Breast epithelium (tissue), 4 donors: Measurements from ENCODE around the gene PRKG1. TPM values are rescaled to one million over a fixed set of nuclear protein-coding genes. Genes with fewer than 3 reads are reported as not detected.

ENCODE experiments used
- DNase-seq, 2 donors: peaks; one replicate each; pipeline ENCODE4 v3.0.0-alpha.2; 2019; ENCODE audit warnings: low spot score in 2 of 2
- H3K27ac ChIP-seq, 2 donors: fragments of 200-600 bp; sonication (generic) in 1 of 2; one replicate each; pipeline ENCODE4 v1.5.1; 2016 to 2019; ENCODE audit warnings: mild to moderate bottlenecking in 1 of 2
- H3K27me3 ChIP-seq, 2 donors: fragments of 200-600 bp; sonication (generic) in 1 of 2; one replicate each; pipeline versions ENCODE4 v1.5.1 to v1.6.0; 2017 to 2019; ENCODE audit warnings: control low read depth in 1 of 2, mild to moderate bottlenecking in 1 of 2
- H3K36me3 ChIP-seq: fragments of 200-600 bp; one replicate; pipeline ENCODE4 v1.5.1; 2019
- H3K4me1 ChIP-seq, 2 donors: fragments of 200-600 bp; sonication (generic); one replicate each; pipeline ENCODE4 v1.5.1; 2016 to 2019; ENCODE audit warnings: control low read depth in 1 of 2
- H3K4me3 ChIP-seq, 3 donors: fragments of 200-600 bp; sonication (generic); 1 replicate in 2 of 3; 2 replicates in 1 of 3; pipeline ENCODE4 v1.5.1; 2016 to 2019; ENCODE audit warnings: mild to moderate bottlenecking in 3 of 3, moderate library complexity in 2 of 3
- H3K9me3 ChIP-seq, 2 donors: fragments of 200-600 bp; sonication (generic) in 1 of 2; one replicate each; pipeline ENCODE4 v1.5.1; 2016 to 2019; ENCODE audit warnings: control low read depth in 1 of 2
- CTCF ChIP-seq, 3 donors: fragments of 450-650 bp; IDR thresholded peaks; one replicate each; pipeline ENCODE4 v1.5.1; 2016 to 2017; ENCODE audit warnings: antibody characterized with exemption in 3 of 3, mild to moderate bottlenecking in 3 of 3, moderate library complexity in 3 of 3
- POLR2A ChIP-seq: fragments of 450-650 bp; IDR thresholded peaks from one replicate; pipeline ENCODE4 v1.6.1; 2016; ENCODE audit warnings: antibody characterized with exemption, mild to moderate bottlenecking, moderate library complexity
- POLR2AphosphoS5 ChIP-seq, 3 donors: sonication (generic); formaldehyde crosslinking; IDR thresholded peaks; one replicate each; pipeline ENCODE4 v1.6.1; 2017; ENCODE audit warnings: antibody characterized with exemption in 3 of 3
- intact Hi-C: fragments of 100-400 bp; cut with DNase I; formaldehyde crosslinking; loops from one replicate; pipeline ENCODE4 v1.15.1; 2023; ENCODE audit warnings: low total_unique reads
- total RNA-seq, 3 donors: library from RNA; depleted of rRNA; stranded (reverse); fragments of >200 nt; gene quantifications; one replicate each; pipeline ENCODE4 v1.1.0, GENCODE V29; 2016

PRKG1 gene
- total RNA-seq, 3 donors from 2014 or later = 10.9 to 36.9 (median 19.7) TPM

DNA sequence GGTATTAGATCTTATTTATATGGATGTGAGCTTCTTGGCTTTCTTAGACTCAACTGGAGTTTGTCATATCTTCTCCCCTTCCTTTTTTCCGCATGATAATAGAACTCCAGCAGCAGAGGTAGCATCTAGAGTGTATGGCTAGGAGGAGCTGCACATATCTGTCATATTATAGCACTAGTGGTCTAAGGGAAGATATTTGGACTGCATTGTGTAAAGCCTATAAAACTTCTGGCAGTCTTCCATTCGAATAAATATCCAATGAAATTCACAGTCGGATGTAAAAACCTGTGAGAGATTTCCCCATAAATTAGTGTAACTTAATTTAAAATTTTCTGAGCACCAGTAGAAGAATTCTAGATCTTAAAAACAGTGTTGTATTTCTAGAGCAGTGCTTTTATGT, 123.9 kb downstream of the PRKG1 start:
- Histone ChIP-seq H3K4me1 (no peaks in the 10 kb centered on the region), H3K36me3 (no peaks in the 10 kb centered on the region), H3K9me3 (no peaks in the 10 kb centered on the region), H3K4me3 (no peak overlapping the region), H3K27ac (no peak overlapping the region), H3K27me3 (no peaks in the 10 kb centered on the region)
- DNase-seq = no peak
- no peak for TF ChIP-seq CTCF (IDR thresholded peaks at IDR 0.05)
- TF ChIP-seq POLR2AphosphoS5 (IDR thresholded peaks at IDR 0.05) = no peak
- no peak for TF ChIP-seq POLR2A
- intact Hi-C loops = no loop called here

DNA sequence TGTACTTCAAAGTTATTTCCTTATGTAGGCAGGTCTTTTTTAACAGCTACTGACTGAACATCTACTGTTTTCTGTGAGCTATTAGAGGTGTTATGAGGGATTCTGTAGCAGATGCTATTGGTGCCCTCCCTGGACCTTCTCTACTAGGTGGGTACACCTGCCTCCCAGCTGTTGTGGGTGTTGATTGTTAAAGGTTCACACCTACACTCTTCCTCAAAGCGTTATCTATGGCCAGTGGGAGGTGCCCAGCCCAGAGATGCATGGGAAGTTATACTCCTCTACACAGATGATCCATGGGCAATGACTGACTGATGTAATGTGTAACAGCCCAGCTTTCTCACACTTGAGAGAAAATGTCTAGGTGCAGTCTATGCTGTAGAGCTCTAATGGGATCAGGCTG, 127.7 kb downstream of the PRKG1 start:
- no peak for TF ChIP-seq POLR2A
- TF ChIP-seq CTCF (IDR thresholded peaks at IDR 0.05) = no peak
- TF ChIP-seq POLR2AphosphoS5 (IDR thresholded peaks at IDR 0.05) = no peak
- Histone ChIP-seq H3K36me3 (no peaks in the 10 kb centered on the region), H3K4me1 (no peaks in the 10 kb centered on the region), H3K4me3 (no peak overlapping the region), H3K9me3 (no peaks in the 10 kb centered on the region), H3K27ac (no peak overlapping the region), H3K27me3 (no peaks in the 10 kb centered on the region)
- DNase-seq = no peak
- intact Hi-C loops = no loop called here

GRCh38 chr10:51203359-51203758, 129.1 kb downstream of the PRKG1 start:
- TF ChIP-seq POLR2A (no peak), CTCF (IDR thresholded peaks at IDR 0.05) (no peak), POLR2AphosphoS5 (IDR thresholded peaks at IDR 0.05) (no peak)
- Histone ChIP-seq H3K4me3 (no peak overlapping the region), H3K27me3 (no peaks in the 10 kb centered on the region), H3K9me3 (no peaks in the 10 kb centered on the region), H3K36me3 (no peaks in the 10 kb centered on the region), H3K4me1 (peaks cover 0 to 4% of the 10 kb centered on the region in 2 donors), H3K27ac (no peak overlapping the region)
- intact Hi-C loops = no loop called here
- DNase-seq = no peak

DNA sequence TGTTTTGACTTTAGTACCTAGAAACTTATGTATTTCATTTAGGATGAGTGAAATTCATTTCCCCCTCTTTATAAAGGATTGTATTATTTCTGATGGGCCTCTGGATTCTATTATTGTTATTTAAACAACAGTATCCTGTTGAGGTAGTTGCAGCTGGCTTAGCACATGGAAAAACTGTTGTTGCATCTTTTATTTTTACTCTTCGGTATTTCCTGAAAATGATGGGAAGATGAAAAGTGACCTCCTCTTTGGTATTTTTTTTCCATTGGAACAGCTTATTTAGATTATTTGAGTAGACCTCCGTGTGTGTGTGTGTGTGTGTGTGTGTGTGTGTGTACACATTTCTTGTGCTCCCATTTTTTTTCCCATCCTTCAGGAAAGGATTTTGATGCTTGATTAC, 129.8 kb downstream of the PRKG1 start:
- intact Hi-C loops = no loop called here
- Histone ChIP-seq H3K9me3 (no peaks in the 10 kb centered on the region), H3K36me3 (no peaks in the 10 kb centered on the region), H3K27ac (peak overlapping the region in 1 of 2 donors; percentile 65), H3K4me3 (no peak overlapping the region), H3K27me3 (no peaks in the 10 kb centered on the region), H3K4me1 (peaks cover 0 to 4% of the 10 kb centered on the region in 2 donors)
- DNase-seq = no peak
- no peak for TF ChIP-seq POLR2AphosphoS5 (IDR thresholded peaks at IDR 0.05)
- no peak for TF ChIP-seq CTCF (IDR thresholded peaks at IDR 0.05)
- TF ChIP-seq POLR2A = no peak

- intact Hi-C loops = no loop called here
- TF ChIP-seq POLR2A (no peak), CTCF (IDR thresholded peaks at IDR 0.05) (no peak), POLR2AphosphoS5 (IDR thresholded peaks at IDR 0.05) (no peak)
- Histone ChIP-seq H3K4me3 (no peak overlapping the region), H3K9me3 (no peaks in the 10 kb centered on the region), H3K27ac (peak overlapping the region in 1 of 2 donors; percentile 65), H3K4me1 (peaks cover 0 to 4% of the 10 kb centered on the region in 2 donors), H3K36me3 (no peaks in the 10 kb centered on the region), H3K27me3 (no peaks in the 10 kb centered on the region)
- no peak for DNase-seq
These were observed 130.4 kb downstream of the PRKG1 start for GRCh38 chr10:51204701-51205100.
